OCI-LY1 (cell line): Measurements from ENCODE around the gene NOXO1.

Experiments
- H2AFZ ChIP-seq: fragments of 200-600 bp; sonication (generic), shearing (Covaris generic); 2 replicates; pipeline ENCODE4 v1.6.0; 2014; ENCODE audit warnings: antibody characterized with exemption, mild to moderate bottlenecking, low read length
- H3F3A ChIP-seq: fragments of 200-600 bp; sonication (generic), shearing (Covaris generic); 2 replicates; pipeline ENCODE4 v1.6.0; 2014; ENCODE audit warnings: mild to moderate bottlenecking, antibody characterized with exemption, low read length, moderate library complexity; ENCODE audit not compliant: insufficient read depth
- H3K27ac ChIP-seq: fragments of 200-600 bp; sonication (generic); 2 replicates; pipeline ENCODE4 v1.5.1; 2014; ENCODE audit warnings: low read length, mixed run types, mild to moderate bottlenecking, low read depth; ENCODE audit not compliant: poor library complexity, severe bottlenecking
- H3K27me3 ChIP-seq: fragments of 200-600 bp; sonication (generic); 2 replicates; pipeline ENCODE4 v1.6.0; 2014; ENCODE audit warnings: antibody characterized with exemption, mild to moderate bottlenecking, low read length, moderate library complexity; ENCODE audit not compliant: insufficient read depth
- H3K36me3 ChIP-seq: fragments of 200-600 bp; sonication (generic); 2 replicates; pipeline ENCODE4 v1.6.1; 2014; ENCODE audit warnings: mild to moderate bottlenecking, antibody characterized with exemption, low read length, moderate library complexity, mixed read lengths; ENCODE audit not compliant: insufficient read depth
- H3K4me1 ChIP-seq: fragments of 200-600 bp; sonication (generic); 2 replicates; pipeline ENCODE4 v1.5.1; 2014; ENCODE audit warnings: mild to moderate bottlenecking, low read length, moderate library complexity; ENCODE audit not compliant: insufficient read depth, severe bottlenecking
- H3K4me2 ChIP-seq: fragments of 200-600 bp; sonication (generic), shearing (Covaris generic); 2 replicates; pipeline ENCODE4 v1.6.1; 2014; ENCODE audit warnings: low read length
- H3K4me3 ChIP-seq: fragments of 200-600 bp; sonication (generic); 2 replicates; pipeline ENCODE4 v1.5.1; 2014; ENCODE audit warnings: low read length, low read depth, mild to moderate bottlenecking, mixed read lengths; ENCODE audit not compliant: poor library complexity, severe bottlenecking
- H3K79me2 ChIP-seq: fragments of 200-600 bp; shearing (Covaris generic); 2 replicates; pipeline ENCODE4 v1.6.1; 2016; ENCODE audit warnings: mixed run types, low read length, mixed read lengths; ENCODE audit not compliant: insufficient read depth
- H3K9ac ChIP-seq: fragments of 200-600 bp; sonication (generic), shearing (Covaris generic); 2 replicates; pipeline ENCODE4 v1.6.1; 2014; ENCODE audit warnings: mild to moderate bottlenecking, low read length, mixed read lengths
- H3K9me2 ChIP-seq: fragments of 200-600 bp; sonication (generic), shearing (Covaris generic); 2 replicates; pipeline ENCODE4 v1.6.1; 2014; ENCODE audit warnings: low read depth, mild to moderate bottlenecking, low read length, mixed read lengths
- H3K9me3 ChIP-seq: fragments of 200-600 bp; shearing (Covaris generic); 2 replicates; pipeline ENCODE4 v1.6.1; 2014; ENCODE audit warnings: low read length, mixed read lengths
- H4K20me1 ChIP-seq: fragments of 200-600 bp; sonication (generic), shearing (Covaris generic); 2 replicates; pipeline ENCODE4 v1.6.0; 2016; ENCODE audit warnings: mild to moderate bottlenecking, low read length; ENCODE audit not compliant: insufficient read depth
- EZH2 ChIP-seq: fragments of 200-600 bp; sonication (generic), shearing (Covaris generic); IDR thresholded peaks from 2 replicates; pipeline ENCODE4 v1.8.0; 2017; ENCODE audit warnings: borderline replicate concordance, mixed run types, mild to moderate bottlenecking, antibody characterized with exemption, low read length, moderate library complexity, mixed read lengths
- TF ChIP-seq, protein P1 (sequence below): fragments of 200-600 bp; sonication (generic), shearing (Covaris generic); IDR thresholded peaks from 2 replicates; pipeline ENCODE4 v1.5.1; 2017; ENCODE audit warnings: mild to moderate bottlenecking, antibody characterized with exemption, low read length, moderate library complexity, mixed read lengths

NOXO1 gene

DNA sequence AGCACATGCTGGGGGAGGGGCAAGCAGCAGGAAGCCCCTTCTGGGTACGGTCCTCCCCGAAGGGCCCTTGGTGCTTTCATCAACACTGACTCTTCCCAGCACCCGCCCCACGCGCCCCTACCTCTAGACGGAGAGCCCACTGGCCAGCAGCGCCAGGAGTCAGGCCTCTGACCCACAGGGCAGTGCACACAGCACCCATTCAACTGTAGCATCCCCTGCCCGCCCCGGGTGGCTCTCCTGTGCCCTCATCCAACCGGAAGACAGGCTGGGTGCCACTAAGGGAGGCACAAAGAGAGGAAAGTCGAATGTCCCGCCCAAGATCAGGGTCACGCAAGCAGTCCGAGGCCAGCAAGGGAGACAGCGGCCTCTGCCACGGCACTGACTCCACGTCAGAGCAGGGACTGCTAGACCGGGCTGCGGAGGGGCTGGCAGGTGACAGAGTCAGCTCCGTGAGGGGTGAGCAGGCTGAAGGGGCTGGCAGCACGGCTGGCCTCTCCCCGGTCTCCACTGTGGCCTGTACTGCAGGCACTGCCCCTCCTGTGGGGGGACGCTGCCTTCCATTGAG, 48.1 kb downstream of the NOXO1 start:
- no peak overlapping the region for H3K27ac ChIP-seq
- no peak overlapping the region for H3K4me3 ChIP-seq
- H3K9ac ChIP-seq, result no peak overlapping the region
- H4K20me1 ChIP-seq, result no peaks in the 10 kb centered on the region
- H2AFZ ChIP-seq, result no peak overlapping the region
- H3K79me2 ChIP-seq, result no peaks in the 10 kb centered on the region
- 0 out of 2 replicates have a peak, but pooled peaks cover 6% of the 10 kb centered on the region for H3K27me3 ChIP-seq
- H3F3A ChIP-seq, result no peaks in the 10 kb centered on the region
- no peaks in the 10 kb centered on the region for H3K9me3 ChIP-seq
- peaks cover 7% of the 10 kb centered on the region for H3K36me3 ChIP-seq
- TF ChIP-seq, protein P1, sequence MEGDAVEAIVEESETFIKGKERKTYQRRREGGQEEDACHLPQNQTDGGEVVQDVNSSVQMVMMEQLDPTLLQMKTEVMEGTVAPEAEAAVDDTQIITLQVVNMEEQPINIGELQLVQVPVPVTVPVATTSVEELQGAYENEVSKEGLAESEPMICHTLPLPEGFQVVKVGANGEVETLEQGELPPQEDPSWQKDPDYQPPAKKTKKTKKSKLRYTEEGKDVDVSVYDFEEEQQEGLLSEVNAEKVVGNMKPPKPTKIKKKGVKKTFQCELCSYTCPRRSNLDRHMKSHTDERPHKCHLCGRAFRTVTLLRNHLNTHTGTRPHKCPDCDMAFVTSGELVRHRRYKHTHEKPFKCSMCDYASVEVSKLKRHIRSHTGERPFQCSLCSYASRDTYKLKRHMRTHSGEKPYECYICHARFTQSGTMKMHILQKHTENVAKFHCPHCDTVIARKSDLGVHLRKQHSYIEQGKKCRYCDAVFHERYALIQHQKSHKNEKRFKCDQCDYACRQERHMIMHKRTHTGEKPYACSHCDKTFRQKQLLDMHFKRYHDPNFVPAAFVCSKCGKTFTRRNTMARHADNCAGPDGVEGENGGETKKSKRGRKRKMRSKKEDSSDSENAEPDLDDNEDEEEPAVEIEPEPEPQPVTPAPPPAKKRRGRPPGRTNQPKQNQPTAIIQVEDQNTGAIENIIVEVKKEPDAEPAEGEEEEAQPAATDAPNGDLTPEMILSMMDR, result no peak
- TF ChIP-seq EZH2, result no peak
- no peak overlapping the region for H3K4me2 ChIP-seq
- H3K4me1 ChIP-seq, result peaks cover 13% of the 10 kb centered on the region
- H3K9me2 ChIP-seq, result no peaks in the 10 kb centered on the region

DNA sequence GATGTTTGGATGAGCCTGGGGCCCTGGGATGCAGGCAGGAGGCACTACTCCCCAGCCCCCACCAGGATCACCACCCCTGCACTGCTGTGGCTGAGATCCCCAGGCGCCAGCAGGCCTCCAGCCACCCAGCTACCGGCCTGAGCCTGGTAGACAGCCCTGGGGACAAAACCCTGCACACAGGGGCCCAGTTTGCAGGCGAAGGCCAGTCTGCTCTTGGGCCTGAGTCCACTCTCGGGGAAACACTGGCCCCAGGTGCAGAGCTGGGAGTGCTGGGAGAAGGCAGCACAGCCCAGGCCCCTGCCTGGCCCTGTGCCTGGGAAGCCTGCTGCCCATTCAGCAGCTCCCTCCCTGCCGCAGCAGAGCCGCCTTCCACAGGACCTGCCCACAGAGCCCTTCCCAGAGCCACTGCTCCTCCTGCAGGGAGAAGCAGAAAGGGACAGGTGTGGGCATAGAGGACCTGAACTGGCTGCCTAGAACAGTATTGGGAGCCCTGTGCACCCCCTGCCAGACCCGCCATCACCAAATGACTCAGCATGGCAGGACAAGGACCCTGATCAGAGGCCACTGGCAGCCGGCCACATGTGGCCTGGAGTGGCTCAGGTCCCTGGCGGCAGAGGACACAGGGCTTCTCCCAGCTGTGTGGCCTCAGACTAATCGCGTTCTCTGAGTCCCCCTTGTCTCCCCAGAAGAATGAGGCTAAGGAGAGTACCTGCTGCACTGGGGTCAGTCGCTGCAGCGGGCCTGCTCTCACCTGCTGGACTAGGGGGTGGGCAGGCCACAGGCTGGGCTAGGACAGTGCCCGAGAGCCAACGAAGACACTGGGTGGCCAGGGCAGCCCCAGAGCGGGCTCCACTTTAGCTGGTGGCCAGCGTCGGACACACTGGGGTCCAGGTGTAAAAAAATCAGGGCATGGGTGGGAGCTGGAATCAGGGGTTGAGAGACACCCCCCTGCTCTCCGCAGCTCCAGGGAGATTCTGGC, 48.9 kb downstream of the NOXO1 start:
- peaks cover 13% of the 10 kb centered on the region for H3K4me1 ChIP-seq
- H3K27ac ChIP-seq, result no peak overlapping the region
- H3K79me2 ChIP-seq, result no peaks in the 10 kb centered on the region
- H3K4me2 ChIP-seq, result no peak overlapping the region
- no peak for TF ChIP-seq EZH2
- TF ChIP-seq, protein P1, result no peak
- no peaks in the 10 kb centered on the region; the same call in 1 of the 2 replicates for H3K36me3 ChIP-seq
- H3K4me3 ChIP-seq, result no peak overlapping the region
- no peak overlapping the region for H3K9ac ChIP-seq
- no peaks in the 10 kb centered on the region for H4K20me1 ChIP-seq
- no peaks in the 10 kb centered on the region for H3K9me3 ChIP-seq
- no peaks in the 10 kb centered on the region for H3F3A ChIP-seq
- no peak overlapping the region for H2AFZ ChIP-seq
- H3K27me3 ChIP-seq, result 0 out of 2 replicates have a peak, but pooled peaks cover 6% of the 10 kb centered on the region
- H3K9me2 ChIP-seq, result no peaks in the 10 kb centered on the region

DNA sequence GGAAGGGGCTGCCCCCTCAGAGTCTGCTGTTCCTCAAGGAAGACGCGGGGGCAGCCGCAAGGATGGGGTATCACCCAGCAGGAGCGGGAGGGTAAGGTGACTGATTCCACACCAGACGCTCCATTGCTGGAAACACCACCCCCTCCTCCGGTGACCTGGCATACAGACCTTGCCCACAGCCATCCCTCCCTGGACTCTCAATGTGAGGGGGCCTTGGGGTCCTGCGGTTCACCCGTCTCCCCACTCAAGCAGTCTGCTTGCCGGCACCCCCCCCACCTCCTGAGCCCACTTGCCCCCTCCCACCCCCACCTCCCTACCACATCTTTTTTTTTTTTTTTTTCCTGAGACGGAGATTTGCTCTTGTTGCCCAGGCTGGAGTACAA, 50.9 kb downstream of the NOXO1 start:
- H3K79me2 ChIP-seq, result no peaks in the 10 kb centered on the region
- no peak for TF ChIP-seq EZH2
- TF ChIP-seq, protein P1, result no peak
- no peak overlapping the region for H2AFZ ChIP-seq
- no peak overlapping the region for H3K4me3 ChIP-seq
- H3K9me3 ChIP-seq, result no peaks in the 10 kb centered on the region
- H3K4me2 ChIP-seq, result no peak overlapping the region
- H3K27ac ChIP-seq, result no peak overlapping the region
- no peaks in the 10 kb centered on the region for H3F3A ChIP-seq
- no peaks in the 10 kb centered on the region; the same call in 1 of the 2 replicates for H3K36me3 ChIP-seq
- H3K4me1 ChIP-seq, result peaks cover 13% of the 10 kb centered on the region
- no peak overlapping the region for H3K9ac ChIP-seq
- H3K27me3 ChIP-seq, result 0 out of 2 replicates have a peak, but pooled peaks cover 6% of the 10 kb centered on the region
- H3K9me2 ChIP-seq, result no peaks in the 10 kb centered on the region
- H4K20me1 ChIP-seq, result no peaks in the 10 kb centered on the region
